Measurements from ENCODE around the gene ACTG2. TPM values are rescaled to one million over a fixed set of nuclear protein-coding genes. Genes with fewer than 3 reads are reported as not detected.

Gene ACTG2
- total and polyA plus RNA-seq, 4 donors = 0.46 to 9.0 (median 4.3) TPM

GRCh38 chr2:73944714-73945113, 51.9 kb downstream of the ACTG2 start:
- Histone ChIP-seq H3K27me3 (ENCODE audit: control insufficient read depth in 4 of 4, insufficient read depth in 4 of 4, low read length in 3 of 4) (no peaks in the 10 kb centered on the region), H3K27ac (ENCODE audit: low read depth in 1 of 2, low read length in 2 of 2) (no peak overlapping the region), H3K9ac (ENCODE audit: low read depth in 1 of 2, low read length in 2 of 2) (no peak overlapping the region), H3K36me3 (ENCODE audit: control insufficient read depth in 4 of 4, insufficient read depth in 3 of 4, low read depth in 1 of 4, low read length in 3 of 4) (peaks cover 4 to 32% (median 19%) of the 10 kb centered on the region in 4 donors), H3K4me3 (ENCODE audit: low read depth in 1 of 3, low read length in 3 of 3) (no peak overlapping the region), H3K4me1 (ENCODE audit: control insufficient read depth in 4 of 4, insufficient read depth in 4 of 4, low read length in 3 of 4) (no peaks in the 10 kb centered on the region), H3K9me3 (ENCODE audit: control insufficient read depth in 4 of 4, low read length in 3 of 4) (no peaks in the 10 kb centered on the region)
- TF ChIP-seq FOXA1 (IDR thresholded peaks at IDR 0.05) (no peak), ATF3 (IDR thresholded peaks at IDR 0.05) (no peak), NR2F2 (IDR thresholded peaks at IDR 0.05) (no peak)
- no peak for DNase-seq (ENCODE audit: low spot score)
- 90% methylated on average over 4 of the region's 4 CpGs for WGBS

GRCh38 chr2:73946215-73946614, 53.4 kb downstream of the ACTG2 start:
- Histone ChIP-seq H3K9ac (ENCODE audit: low read depth in 1 of 2, low read length in 2 of 2) (no peak overlapping the region), H3K4me3 (ENCODE audit: low read depth in 1 of 3, low read length in 3 of 3) (no peak overlapping the region), H3K27me3 (ENCODE audit: control insufficient read depth in 4 of 4, insufficient read depth in 4 of 4, low read length in 3 of 4) (no peaks in the 10 kb centered on the region), H3K36me3 (ENCODE audit: control insufficient read depth in 4 of 4, insufficient read depth in 3 of 4, low read depth in 1 of 4, low read length in 3 of 4) (peaks cover 7 to 42% (median 27%) of the 10 kb centered on the region in 4 donors), H3K9me3 (ENCODE audit: control insufficient read depth in 4 of 4, low read length in 3 of 4) (no peaks in the 10 kb centered on the region), H3K4me1 (ENCODE audit: control insufficient read depth in 4 of 4, insufficient read depth in 4 of 4, low read length in 3 of 4) (no peaks in the 10 kb centered on the region), H3K27ac (ENCODE audit: low read depth in 1 of 2, low read length in 2 of 2) (no peak overlapping the region)
- WGBS = 92% methylated on average over 1 of the region's 1 CpG
- TF ChIP-seq EGR1 (IDR thresholded peaks at IDR 0.05; ENCODE audit: low read depth in 2 of 2) (no peak), HNF4G (IDR thresholded peaks at IDR 0.05) (no peak), GABPA (IDR thresholded peaks at IDR 0.05 in 1 of 2, conservative IDR thresholded peaks at IDR 0.05 in 1 of 2) (no peak), ZBTB33 (IDR thresholded peaks at IDR 0.05) (no peak), JUND (IDR thresholded peaks at IDR 0.05) (no peak), HNF4A (conservative IDR thresholded peaks at IDR 0.05) (no peak), REST (IDR thresholded peaks at IDR 0.05) (no peak), NR2F2 (IDR thresholded peaks at IDR 0.05) (no peak), CTCF (IDR thresholded peaks at IDR 0.05; ENCODE audit: low read depth, low read length, missing input control) (no peak), MAX (IDR thresholded peaks at IDR 0.05) (no peak), SP1 (IDR thresholded peaks at IDR 0.05) (no peak), ATF3 (IDR thresholded peaks at IDR 0.05) (no peak), FOXA2 (IDR thresholded peaks at IDR 0.05) (no peak), FOXA1 (IDR thresholded peaks at IDR 0.05) (no peak), RAD21 (IDR thresholded peaks at IDR 0.05) (no peak), YY1 (IDR thresholded peaks at IDR 0.05) (no peak), RXRA (IDR thresholded peaks at IDR 0.05) (no peak), TAF1 (conservative IDR thresholded peaks at IDR 0.05) (no peak)
- DNase-seq (ENCODE audit: low spot score) = no peak
